ENCODE measurements around the gene LY9.

DNA sequence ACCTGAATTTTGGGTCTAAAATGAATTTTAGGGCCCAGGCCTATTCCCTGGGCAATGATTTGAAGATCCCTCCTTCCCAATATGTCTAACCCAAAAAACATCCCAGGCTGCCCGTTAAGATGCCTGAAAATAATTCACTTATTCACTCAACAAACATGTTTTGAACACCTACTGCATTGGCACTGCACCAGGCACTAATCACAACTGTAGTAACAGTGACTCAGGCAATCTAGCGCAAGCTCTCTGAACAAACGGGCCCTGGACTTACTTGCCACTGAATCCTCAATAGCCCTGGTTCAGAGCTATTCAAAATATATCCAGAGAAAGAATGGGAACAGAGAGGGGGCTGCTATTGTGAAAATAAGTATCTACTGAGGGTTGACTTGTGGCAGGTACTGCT lies 62.5 kb downstream of the LY9 start:
- TF ChIP-seq POLR2AphosphoS5 (IDR thresholded peaks at IDR 0.05; ENCODE audit: low read depth, low read length) (no peak), TAF1 (IDR thresholded peaks at IDR 0.05; ENCODE audit: borderline replicate concordance, low read depth, low read length) (no peak), POLR2A (IDR thresholded peaks at IDR 0.05; ENCODE audit: low read depth, low read length) (no peak)

Data from GM12892 (cell line).